HG03469 (cell line): ENCODE results near the gene GAS1.
A peak's percentile ranks its signal among the peaks of the same experiment; 100 is the strongest.

Experiments used
- ATAC-seq: cut with Tn5 transposase; IDR thresholded peaks from one replicate; pipeline ENCODE4 v1.9.1; 2021; ENCODE audit warnings: mild to moderate bottlenecking, moderate library complexity, moderate number of reproducible peaks; ENCODE audit not compliant: unreplicated experiment

The GAS1 gene

DNA sequence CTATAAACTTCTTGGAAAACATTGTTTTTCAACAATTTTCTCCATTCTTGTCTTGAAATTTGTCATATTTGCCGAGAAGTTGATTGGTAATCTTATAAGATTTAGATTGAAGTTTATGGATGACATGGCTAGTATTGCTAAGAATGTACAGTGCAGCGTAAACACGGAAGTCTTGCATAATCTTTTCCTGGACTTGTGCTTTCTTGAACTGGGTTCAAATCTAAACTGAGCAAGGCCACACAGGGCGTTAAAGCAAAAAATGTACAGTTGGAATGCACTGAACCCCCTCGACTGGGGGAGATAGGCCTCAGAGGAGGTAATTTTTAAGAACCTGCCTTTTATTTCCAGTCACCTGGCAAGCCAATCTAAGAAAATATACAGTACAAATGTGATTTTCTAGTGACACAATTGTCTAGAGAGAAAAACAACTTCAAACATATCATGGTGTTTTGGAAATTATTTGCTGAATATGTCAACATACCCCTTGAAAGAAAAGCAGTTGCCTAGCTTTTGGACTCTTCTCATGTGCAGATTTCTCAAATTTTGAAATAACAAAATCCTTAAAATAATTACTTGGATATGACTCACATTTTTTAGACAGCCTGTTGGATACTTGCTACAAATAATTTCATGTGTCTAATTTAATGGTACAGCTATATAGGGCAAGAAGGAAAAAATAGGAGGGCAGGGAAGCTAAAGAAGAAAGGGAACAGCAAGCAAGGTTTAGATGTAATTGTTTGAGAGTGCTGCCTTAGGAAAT is 18.5 kb upstream of the GAS1 start:
- no peak for ATAC-seq

DNA sequence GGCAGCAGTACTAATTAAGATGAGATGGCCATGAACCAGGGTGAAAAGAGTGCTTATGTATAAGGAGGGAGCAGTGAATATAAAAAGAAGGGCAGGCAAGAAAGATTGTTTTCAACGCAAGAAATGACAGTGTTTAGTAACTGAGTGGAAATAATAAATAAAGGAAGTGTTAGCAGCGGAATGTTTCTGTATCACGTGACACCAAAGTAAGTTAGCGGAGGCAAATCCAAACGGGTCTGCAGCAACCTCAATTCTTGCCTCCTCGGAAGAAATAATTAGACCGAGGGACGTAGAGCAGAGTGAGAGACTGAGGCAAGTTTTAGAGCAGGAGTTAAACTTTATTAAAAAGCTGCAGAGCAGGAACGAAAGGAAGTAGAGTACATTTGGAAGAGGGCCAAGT is 15.4 kb upstream of the GAS1 start:
- no peak for ATAC-seq

DNA sequence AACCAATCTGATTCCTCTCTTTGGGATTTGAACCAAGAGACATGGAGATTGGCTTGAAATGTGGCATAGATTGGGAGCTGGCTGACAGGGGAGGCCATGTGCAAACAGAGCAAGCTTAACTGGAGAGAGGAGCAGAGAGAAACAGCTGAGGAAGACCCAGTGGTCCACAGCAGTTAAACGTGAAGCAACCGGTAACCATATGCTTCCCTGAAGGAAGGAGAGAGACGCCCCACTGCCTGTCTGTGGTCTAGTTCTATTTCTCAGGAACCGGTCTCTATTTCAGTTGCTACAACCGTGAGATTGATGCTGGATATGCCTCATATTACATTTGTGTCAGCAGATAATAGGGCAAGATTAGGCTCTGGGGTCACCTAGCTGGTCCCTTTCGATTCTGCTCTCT is 13.6 kb upstream of the GAS1 start:
- no peak for ATAC-seq

DNA sequence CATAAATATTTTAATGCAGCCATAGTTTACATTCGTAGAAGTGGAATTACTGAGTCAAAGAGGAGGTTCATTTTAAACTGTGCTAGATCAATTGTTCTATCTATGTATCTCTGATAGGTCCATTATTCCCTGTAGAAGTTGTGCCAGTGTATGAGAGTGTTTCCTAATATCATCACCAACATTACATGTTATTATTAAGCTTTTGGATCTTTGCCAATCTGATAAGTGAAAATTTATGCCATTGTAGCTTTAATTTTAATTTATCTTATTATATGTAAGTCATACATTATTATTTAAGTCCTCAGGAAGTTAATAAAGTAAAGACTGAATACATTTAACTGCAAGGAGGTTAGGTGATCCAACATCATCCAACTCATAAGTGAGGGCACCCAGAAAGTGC is 10.9 kb upstream of the GAS1 start:
- no peak for ATAC-seq

DNA sequence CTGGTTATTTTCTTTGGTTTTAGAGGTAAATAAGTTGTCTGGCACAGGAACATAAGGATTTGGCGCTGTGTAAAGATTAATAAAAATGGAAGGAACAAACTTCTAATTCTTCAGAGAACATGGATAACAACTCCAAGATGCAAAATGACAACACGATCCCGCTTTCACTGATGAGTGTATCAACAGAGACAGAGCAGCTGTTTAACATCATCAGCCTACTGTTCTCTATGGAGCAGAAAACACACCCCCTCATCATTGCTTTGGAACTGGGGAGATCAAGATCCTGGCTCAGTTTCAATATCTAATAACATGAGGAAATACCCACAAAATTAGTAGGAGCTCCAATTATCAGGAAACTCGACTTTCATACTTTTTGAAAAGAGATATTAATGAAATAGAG is 8.3 kb upstream of the GAS1 start:
- no peak for ATAC-seq

DNA sequence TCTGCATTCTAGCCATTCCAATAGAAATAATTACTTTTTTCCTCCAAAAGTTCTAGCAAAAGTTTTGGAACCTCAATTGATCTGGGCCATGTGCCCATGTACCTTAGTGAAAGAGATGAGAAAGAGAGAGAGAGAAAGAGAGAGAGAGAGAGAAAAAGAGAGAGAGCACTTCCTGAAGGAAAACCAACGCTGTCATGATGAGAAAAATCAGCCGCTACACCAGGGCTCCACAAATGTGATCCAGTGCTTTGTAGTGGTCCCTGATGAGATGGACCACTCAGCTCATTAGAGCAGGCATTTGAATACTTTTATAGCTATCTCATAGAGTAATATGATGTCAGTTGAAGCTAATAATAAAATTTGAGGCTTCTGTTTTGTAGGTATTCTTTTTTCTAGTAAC is 7.7 kb upstream of the GAS1 start:
- ATAC-seq = no peak

DNA sequence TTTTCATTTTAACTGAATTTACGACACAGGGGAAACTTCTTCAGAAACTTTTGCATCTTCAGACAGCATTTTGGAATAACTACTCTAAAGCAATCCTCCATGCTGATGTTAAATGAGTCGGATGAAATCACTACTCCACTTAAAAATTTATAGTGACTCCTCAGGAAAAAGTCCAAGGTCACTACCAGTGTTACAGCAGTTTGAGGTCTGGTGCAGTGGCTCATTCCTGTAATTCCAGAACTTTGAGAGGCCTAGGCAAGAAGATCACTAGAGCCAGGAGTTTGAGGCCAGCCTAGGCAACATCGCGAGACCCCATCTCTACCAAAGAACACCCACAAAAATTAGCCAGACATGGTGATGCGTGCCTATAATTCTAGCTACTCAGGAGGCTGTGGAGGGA is 5.9 kb upstream of the GAS1 start:
- ATAC-seq = no peak

DNA sequence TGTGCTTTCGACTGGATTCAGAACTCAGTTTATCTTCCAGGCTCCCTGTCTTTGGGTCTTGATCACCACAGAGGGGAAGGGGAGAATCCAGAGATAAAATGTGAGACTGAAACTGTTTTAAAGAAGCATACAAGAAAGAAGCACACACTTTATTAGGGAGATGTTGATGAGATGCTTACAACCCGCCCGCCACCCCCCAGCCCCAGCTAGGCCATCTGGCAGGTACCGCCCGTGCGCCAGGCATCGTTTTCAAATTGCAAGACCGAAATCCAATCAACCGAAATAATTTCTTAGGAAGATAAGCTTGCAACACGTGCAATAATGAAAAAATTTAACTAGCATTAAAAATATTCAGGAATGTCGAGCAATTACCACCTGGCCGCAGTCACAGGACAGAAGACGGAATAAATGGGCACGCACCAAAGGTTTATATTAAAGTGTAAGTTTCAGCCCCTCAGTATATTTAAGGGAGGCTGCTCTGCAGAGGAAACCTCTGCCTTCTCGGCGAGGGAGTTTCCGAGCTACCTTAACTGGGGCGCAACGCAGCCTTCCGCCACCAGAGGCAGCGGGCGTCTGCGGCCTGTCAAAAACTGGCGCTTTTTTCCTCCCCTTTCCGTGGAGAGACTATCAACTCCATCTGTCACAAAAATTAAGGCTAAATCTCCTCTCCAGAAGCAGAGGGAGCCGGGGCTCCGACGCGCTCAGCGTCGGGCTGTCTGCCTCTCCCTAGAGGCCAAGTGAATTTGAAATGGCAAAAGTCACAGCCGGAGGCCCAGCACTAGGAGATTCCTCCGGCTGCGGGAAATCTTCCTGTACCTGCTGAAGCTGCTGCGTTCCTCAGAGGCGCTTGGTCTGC is 996 bp upstream of the GAS1 start:
- peak; percentile 62 for ATAC-seq

DNA sequence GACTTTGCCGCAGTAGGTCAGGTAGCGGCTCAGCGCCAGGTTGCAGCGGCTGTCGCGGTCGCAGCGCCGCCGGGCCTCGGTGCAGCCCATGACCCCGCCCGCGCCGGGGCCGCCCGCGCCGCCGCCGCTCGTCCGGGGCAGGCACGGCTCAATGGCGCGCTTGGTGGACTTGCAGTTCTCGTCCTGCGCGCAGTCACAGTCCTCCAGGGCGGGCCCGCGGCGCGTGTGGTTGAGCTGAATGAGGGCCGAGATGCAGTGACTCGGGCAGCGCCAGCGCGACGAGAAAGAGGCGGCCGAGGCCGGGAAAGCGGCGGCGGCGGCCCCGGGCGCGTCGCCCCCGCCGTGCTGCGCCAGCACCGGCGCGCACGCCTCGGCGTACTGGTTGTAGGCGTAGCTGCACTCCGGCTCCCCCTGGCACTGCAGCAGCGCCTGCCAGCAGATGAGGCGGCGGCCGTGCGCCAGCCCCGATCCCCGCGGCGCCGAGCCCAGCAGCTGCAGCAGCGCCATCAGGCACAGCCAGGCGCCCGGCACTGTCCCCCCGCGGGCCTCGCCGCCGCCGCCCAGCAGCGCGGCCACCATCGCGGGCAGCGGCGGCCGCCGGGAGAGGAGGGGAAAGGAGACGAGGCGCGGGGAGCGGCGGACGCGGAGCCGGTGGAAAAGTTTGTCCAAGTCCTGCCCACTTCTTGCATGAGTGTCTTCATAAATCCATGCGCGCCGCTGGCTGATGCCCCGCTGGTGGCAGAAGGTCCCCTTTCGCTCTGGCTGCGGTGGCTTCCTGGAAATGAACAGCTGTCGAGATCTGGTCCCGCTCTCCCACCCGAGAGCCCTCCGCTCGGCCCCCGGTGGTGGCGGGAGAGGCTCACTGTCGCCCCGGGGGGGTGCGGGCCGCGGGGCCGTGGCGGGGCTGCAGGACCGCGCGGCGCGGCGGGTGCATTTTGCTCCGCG is 833 bp downstream of the GAS1 start:
- ATAC-seq = peak; percentile 31

DNA sequence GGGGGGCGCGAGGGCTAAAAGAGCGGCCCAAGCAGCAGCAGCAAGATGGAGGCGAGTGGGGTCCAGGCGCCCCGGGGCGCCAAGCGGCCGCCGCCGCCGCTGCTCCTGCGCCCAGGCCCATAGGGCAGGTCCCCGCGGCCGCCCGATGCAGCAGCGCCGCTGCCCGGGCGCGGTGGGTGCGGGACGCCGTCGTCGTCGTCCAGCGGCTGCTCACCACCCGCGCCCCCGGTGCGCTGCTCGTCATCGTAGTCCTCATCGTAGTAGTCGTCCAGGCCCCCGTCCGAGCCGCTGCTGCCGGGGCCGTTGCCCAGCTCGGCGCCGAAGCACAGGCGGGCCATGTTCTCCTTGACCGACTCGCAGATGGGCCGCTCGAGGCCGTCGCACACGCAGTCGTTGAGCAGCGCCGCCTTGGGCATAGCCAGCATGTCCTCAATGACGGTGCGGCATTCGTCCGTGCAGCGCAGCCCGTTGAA is 1.5 kb downstream of the GAS1 start:
- ATAC-seq = no peak

DNA sequence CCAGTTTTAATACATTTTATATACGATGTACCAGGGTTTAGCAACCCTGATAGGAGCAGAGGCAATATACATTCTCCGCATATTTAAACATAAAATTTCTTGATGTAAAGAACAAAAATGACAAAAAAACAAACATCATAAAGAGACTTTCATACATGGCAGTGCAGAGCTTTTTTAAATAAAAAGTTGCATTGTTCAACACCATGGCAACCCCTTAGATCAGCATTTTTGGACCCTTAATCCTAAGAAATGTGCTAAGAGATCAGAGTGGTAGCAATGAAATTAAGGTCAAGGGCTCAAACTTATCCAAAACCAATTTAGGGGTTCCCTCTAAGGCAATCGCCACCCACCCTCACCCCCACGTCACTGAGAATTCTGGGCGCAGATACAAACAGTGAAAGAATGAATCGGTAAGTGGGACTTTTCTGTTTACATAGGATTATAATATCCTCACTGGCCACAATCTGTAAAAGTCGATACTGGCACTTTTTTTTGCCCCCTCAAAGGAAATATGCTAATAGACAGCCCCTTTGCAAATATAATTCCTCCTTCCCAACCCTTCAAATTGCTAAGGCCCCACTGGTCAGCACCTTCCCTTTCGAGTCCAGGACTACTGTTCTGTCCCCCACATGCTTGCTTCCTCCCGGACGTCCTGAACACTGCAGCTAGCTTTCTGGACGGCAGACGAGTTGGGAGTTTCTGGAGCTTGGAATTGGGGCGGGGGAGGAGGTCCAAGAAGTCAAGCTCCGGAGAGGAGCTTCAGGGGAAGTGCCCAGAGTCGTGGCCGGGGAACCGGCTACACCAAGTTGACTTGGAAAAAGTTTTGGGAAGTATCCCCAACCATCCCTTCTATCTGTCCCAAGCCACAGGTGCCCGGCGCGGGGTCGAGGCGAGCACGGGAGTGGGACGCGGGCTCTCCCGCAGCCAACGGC is 2.2 kb downstream of the GAS1 start:
- no peak for ATAC-seq

DNA sequence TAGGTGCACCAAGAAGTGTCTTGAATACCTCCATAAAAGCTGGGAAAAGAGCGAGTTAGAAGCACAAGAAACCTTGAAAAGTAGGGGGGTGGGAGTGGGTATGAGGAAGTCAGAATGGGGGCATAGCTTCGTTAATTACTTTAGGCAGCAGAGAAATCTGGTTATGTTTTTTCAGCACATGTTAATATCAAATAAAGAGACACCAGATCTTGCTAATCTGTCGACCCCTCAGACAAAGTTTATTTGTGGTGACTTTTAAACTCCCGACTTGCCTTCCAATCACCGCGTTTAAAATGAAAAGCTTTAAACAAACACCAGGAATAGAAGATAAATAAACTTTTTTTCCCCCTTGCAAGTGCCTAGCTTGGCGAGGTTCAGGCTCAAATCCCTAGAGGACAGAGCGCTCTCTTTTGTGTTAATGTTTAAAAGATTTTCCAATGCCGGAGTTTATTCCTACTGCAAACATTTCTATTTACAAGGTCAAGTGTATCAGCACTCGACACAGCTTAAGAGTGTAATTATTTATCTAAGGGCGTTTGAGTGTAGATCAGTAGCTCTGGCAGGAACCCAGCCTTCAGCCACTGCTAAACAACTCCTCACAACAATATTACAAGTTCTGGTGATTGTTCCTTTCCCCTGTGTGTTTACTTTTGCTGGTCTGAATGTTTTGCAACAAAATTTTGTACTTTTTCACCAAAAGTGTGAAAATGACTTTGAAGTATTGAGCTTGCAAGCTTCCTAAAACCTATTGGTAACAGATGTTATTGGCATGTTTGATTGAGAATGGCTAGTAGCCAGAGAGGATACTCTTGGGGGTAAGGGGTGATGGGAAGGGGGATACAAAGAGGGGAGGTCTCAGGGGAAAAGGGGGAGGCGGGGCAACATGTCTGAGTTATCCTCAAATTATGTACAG is 3.8 kb downstream of the GAS1 start:
- ATAC-seq = no peak

DNA sequence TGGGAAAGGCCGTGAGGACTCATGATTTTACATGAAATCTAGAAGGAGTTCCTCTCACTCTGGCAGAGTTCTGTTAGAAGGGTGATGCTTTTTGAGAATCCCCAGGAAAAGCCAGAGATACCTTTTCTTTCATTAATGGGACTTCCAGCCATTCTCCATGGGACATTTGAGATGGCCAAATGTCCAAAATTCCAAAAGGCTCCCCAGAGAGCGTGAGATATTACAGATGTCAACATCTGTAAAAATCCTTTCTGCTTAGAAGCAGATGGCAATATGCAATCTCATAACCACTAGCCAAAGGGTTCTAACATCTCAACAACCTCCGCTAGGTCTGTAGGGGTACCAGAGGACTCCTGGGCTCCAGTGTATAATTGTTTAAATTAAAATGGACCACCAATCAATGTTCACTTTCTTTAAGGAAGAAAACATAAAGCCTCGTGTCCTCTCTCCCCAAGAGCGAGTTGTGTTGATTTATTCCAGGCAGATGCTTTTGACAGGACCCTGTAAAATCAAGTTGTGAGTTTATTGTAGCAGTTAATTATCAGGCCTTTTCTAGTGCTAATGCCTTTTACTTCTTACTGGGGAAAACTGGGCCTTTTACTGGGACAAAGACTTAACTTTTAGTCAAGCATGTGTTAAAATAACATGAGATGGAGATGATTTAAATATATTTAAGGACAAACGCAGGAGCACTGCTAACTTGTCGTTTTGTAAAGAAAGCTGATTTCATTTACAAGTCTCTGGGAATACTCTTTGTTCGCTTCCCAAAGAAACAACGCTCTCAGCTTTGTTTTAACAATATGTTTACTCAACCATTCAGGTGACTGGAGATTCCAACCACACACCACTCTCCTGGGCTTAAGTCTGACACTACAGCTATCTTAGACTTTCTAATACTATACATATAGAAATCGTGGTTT is 4.8 kb downstream of the GAS1 start:
- ATAC-seq = no peak

DNA sequence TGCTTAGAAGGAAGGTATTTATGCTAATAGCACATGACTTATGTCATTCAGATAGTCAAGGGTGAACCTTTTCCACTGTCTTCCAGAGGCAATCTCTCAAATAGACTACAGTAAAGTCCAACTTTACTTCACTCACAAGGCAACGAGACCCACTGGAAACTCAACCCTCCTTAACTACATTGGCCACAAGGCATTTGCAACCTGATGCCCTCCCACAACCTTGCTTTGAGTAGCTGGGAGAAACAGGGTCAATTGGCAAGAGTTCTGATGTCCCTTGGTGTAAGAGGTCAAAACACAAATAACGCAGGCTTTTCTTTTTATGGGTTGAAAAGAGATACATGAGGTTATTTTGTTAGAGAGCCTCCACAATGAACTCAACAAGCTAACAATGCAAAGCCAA is 6.1 kb downstream of the GAS1 start:
- no peak for ATAC-seq

DNA sequence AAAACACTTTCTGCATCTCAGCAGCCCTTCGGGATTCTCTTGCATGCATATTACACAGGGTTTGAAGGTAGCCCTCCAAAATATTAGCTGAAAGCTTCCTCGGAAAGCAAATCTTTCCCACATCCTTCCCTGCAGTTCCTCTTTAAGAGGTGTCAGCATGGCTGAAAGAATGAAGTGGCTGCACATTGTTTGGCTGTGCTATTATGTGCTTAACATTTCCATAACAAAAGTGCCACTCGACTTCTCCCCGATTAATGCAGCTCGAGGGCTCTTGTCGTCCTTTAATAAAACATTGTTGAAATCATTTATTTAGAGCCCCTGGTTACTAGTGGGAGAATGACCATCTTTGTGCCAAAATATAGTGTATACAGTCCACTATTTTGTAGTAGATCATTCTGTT is 6.5 kb downstream of the GAS1 start:
- no peak for ATAC-seq

DNA sequence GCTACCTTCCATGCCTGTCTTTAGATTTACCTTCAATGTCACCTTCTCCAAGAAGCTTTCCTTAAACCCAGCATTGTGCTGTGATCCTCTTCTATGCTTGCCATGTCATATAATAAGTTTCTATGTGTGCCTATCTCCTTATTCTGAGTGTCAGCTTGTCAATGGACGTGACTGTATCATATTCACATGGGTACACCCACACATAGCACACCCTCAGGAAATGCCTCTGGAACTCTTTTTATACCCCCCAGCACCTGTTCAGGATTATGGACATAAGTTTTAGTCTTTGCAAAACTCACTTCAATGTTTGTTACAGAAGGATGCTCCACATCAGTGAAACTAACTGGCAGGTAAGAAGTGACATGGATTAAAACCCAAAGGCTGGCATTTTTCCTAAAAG is 7.4 kb downstream of the GAS1 start:
- no peak for ATAC-seq

DNA sequence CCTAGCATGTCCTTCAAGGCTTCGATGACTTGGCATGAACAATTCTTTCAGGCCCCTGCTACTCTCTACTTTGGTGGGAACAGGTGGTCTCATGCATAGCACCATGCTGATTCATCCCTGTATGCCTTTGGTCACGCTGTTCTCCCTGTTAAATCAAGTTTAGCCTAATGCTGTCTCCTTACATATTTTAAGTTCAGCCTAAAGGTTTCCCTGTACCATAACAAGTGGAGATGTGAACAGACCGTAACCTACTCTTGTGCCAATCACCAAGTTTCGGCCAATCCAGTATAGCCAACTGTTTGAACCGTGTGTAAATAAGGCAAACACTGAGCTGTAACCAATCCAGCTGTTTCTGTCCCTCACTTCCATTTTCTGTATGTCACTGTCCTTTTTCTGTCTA is 8.0 kb downstream of the GAS1 start:
- ATAC-seq = no peak

DNA sequence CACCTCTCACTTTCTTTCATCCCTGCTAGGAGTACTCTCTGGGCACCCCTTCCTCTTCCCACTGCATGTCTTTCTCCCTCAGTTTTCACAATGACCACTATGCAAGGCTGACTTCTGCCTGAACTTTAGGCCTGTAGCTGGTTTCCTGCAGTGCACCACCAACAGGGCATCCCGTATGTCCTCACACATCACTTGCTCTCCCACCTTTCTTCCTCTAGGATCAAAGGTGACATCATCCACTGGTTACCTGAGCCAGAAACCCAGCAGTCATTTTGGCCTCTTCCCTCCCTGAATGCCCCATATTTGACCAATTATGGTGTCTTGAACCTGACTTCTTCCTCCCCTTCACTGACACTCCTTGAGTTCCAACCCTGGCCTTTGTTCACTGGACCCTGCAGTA is 8.5 kb downstream of the GAS1 start:
- ATAC-seq = no peak
